ENCODE data around the gene DNAH14. TPM values are rescaled to one million over a fixed set of nuclear protein-coding genes. Genes with fewer than 3 reads are reported as not detected.

DNAH14 gene
- total RNA-seq, 3 donors from 2014 or later = 9.2 to 12.7 (median 10.0) TPM

DNA sequence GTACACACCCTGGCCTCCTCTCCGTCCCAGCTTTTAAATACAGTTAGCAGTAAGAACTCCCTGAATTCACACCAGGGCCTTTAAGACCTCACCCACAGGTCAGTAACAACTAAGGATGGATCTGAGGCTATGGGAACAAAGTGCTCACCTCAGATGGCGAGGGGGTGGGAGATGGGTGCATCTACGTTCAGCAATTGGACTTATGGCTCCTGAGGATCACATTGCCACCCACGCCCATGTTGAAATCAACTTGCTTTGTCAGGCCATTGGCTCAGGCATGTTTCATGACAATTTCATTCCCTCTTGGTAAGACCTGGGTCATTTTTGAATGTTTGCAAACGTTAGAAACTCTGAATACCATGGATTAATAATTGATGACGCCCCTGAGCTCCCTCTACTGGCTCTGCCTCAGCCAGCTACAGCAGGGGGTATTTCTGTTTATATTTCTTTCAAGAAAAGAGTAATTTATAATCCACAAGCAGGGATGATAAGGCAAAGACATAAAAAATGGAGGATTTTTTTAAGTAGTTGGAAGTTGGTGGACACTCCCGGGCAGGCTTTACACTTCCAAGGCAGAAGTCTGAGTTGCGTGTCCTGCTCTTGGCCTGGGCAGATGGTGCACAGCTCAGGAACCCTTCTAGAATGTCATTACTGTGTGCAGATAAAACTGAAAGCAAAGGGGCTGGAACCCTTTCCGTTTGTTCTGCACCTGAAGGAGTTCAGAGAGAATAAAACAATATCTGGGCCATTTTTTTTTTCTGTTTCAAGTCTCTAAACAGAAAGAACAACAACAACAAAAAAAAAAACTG lies 512.0 kb downstream of the DNAH14 start:
- peaks cover 73% of the 10 kb centered on the region for H3K4me1 ChIP-seq (ENCODE audit: low read depth)
- H3K36me3 ChIP-seq (ENCODE audit: low read depth) = no peaks in the 10 kb centered on the region
- no peak overlapping the region for H3K4me3 ChIP-seq
- H3K9me3 ChIP-seq = no peaks in the 10 kb centered on the region
- DNase-seq (peak; percentile 68 to 85 (median 72)), ATAC-seq (peak; percentile 65)
- TF ChIP-seq, protein P1, sequence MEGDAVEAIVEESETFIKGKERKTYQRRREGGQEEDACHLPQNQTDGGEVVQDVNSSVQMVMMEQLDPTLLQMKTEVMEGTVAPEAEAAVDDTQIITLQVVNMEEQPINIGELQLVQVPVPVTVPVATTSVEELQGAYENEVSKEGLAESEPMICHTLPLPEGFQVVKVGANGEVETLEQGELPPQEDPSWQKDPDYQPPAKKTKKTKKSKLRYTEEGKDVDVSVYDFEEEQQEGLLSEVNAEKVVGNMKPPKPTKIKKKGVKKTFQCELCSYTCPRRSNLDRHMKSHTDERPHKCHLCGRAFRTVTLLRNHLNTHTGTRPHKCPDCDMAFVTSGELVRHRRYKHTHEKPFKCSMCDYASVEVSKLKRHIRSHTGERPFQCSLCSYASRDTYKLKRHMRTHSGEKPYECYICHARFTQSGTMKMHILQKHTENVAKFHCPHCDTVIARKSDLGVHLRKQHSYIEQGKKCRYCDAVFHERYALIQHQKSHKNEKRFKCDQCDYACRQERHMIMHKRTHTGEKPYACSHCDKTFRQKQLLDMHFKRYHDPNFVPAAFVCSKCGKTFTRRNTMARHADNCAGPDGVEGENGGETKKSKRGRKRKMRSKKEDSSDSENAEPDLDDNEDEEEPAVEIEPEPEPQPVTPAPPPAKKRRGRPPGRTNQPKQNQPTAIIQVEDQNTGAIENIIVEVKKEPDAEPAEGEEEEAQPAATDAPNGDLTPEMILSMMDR (IDR thresholded peaks at IDR 0.05) = no peak
- intact Hi-C loops (cut with DNase I, micrococcal nuclease) = no loop called here

DNA sequence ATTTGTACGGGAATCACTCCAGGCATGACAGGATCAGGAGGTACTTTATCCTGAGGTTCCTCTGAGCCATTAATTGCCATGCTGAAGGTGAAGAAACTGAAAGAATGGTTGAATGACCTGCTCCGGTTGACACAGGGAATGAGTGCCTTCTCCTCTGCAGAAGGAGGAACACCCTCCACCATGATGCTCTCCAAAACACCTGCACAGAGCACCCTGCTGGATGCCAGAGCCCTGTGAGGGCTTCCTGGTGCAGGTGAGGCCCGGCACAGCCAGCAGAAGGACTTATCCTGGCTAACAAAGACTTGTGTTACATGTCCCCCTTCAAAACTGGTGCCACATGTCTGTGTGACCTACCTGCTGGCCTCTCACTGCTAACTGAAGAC lies 512.6 kb downstream of the DNAH14 start:
- Histone ChIP-seq H3K9me3 (no peaks in the 10 kb centered on the region), H3K36me3 (ENCODE audit: low read depth) (no peaks in the 10 kb centered on the region), H3K4me3 (no peak overlapping the region), H3K4me1 (ENCODE audit: low read depth) (peaks cover 79% of the 10 kb centered on the region)
- DNase-seq = peak in 2 of 3 donors; percentile 39 to 54
- TF ChIP-seq, protein P1 (IDR thresholded peaks at IDR 0.05) = no peak
- no peak for ATAC-seq
- intact Hi-C loops (cut with DNase I, micrococcal nuclease) = no loop called here

DNA sequence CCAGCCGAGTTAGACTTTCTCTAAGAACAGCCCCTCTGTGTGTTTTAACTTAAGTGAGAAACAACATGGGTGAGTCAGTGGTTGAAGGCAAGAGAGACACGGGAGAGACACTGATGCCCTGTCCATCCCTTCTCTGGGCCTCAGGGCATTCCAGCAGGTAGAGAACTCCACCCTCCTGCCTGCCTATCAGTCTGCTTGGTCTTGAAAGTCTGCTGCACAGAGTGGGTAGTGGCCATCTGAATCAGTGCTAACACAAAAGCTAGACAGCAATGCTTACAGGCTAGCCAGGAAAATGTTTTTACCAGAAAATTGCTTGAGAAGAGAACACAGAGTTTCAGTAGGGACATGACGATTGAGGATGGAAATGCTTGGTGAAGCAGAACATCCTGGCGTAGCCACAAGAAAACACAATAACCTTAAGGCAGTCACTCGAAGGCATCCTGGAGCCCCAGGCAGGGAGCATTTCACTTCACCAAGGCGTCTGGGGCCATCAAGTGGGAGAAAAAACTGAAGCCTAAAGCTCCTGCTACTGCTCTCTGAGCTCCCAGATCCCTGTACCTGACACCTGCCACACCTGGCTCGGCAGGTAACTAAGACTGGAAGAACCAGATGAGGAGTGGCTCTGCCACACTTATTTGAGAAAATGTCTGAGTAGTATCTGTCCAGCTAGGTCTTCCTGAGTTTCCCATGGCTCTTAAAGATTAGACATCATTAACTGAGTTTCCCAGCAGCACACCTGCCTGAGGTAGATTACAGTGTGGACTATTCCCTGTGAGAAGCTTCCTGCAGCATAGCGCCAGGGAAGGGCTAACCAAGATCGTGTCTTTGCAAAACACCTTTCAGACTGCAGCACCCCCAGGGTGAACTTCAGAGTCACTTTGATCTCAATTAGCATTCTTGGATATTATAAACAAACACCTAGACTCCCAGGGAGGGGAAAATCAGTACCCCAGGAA lies 516.4 kb downstream of the DNAH14 start:
- intact Hi-C loops (cut with DNase I, micrococcal nuclease) = no loop called here
- no peaks in the 10 kb centered on the region for H3K9me3 ChIP-seq
- H3K4me3 ChIP-seq = no peak overlapping the region
- H3K36me3 ChIP-seq (ENCODE audit: low read depth) = no peaks in the 10 kb centered on the region
- DNase-seq (peak; percentile 54 to 64 (median 62)), ATAC-seq (peak; percentile 28)
- TF ChIP-seq, protein P1 (IDR thresholded peaks at IDR 0.05) = no peak
- peaks cover 65% of the 10 kb centered on the region for H3K4me1 ChIP-seq (ENCODE audit: low read depth)

DNA sequence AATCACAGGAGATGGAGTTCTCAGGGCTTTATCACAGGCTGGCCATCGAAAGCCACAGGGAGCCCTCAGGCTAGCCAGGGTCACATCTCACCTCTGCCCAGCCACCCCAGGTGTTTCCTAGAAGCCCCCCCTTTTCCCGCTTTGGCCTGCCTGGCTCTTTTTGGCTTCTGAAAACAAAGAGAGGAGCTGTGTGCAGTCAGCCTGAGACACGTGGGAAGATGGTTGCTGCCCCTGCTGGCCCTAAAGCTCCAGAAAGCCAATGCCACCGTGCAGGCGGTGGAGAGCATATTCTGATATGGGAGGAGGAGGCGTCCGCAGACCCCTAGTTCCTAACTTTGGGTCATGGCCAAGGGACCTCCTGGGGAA lies 517.1 kb downstream of the DNAH14 start:
- DNase-seq = peak in 1 of 3 donors; percentile 44
- intact Hi-C loops (cut with DNase I, micrococcal nuclease) = no loop called here
- H3K36me3 ChIP-seq (ENCODE audit: low read depth) = no peaks in the 10 kb centered on the region
- no peak for ATAC-seq
- H3K4me3 ChIP-seq = no peak overlapping the region
- H3K9me3 ChIP-seq = no peaks in the 10 kb centered on the region
- TF ChIP-seq, protein P1 (IDR thresholded peaks at IDR 0.05) = no peak
- peaks cover 62% of the 10 kb centered on the region for H3K4me1 ChIP-seq (ENCODE audit: low read depth)

DNA sequence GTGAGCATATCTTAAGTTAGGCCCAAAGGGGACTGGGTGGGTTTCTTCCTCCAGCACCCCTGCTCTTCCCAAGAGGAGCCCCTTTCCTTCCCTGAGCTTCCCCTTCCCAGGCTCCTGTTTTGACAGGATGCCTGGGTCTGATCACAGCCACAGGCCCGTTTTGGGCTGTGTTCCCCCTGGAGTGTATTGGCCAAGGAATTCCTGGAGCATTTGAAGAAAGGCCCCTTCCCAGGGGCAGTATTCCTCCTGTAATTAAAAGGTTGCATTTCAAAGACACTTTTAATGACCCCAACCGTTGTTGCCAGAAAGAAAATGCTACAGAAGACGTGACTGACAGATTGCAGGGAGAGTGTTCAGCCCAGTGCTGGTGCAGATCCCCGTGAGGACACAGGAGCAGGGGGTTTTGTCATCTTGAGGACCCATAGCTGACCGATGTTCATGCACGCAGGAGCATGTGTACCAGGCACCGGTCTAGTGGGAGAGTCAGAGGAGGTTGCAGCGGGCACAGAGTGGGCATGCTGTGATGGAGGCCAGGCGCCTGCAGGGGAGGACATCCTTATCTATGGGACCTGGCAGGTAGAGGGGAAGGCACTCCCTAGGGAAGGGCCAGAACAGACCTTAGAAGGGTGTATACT lies 517.6 kb downstream of the DNAH14 start:
- H3K4me3 ChIP-seq = no peak overlapping the region
- H3K36me3 ChIP-seq (ENCODE audit: low read depth) = no peaks in the 10 kb centered on the region
- no peaks in the 10 kb centered on the region for H3K9me3 ChIP-seq
- TF ChIP-seq, protein P1 (IDR thresholded peaks at IDR 0.05) = no peak
- peaks cover 58% of the 10 kb centered on the region for H3K4me1 ChIP-seq (ENCODE audit: low read depth)
- DNase-seq (peak; percentile 25 to 55 (median 50)), ATAC-seq (no peak)
- intact Hi-C loops (cut with DNase I, micrococcal nuclease) = no loop called here
